Ovary (tissue), 3 donors: ENCODE measurements around the gene CYP19A1.

Experiments used
- POLR2A ChIP-seq: fragments of 450-650 bp; IDR thresholded peaks from one replicate; pipeline ENCODE4 v1.6.1; 2017; ENCODE audit warnings: antibody characterized with exemption, mild to moderate bottlenecking, moderate library complexity
- TF ChIP-seq, protein P1 (sequence below), 3 donors: fragments of 450-650 bp in 2 of 3; fragments of 200-600 bp in 1 of 3; IDR thresholded peaks; one replicate each; pipeline versions ENCODE4 v1.5.1 to v1.8.0; 2016 to 2022; ENCODE audit warnings: antibody characterized with exemption in 3 of 3, mild to moderate bottlenecking in 1 of 3
- donor health status: DM: no; HTN: no; CAD: no.

- TF ChIP-seq, protein P1, sequence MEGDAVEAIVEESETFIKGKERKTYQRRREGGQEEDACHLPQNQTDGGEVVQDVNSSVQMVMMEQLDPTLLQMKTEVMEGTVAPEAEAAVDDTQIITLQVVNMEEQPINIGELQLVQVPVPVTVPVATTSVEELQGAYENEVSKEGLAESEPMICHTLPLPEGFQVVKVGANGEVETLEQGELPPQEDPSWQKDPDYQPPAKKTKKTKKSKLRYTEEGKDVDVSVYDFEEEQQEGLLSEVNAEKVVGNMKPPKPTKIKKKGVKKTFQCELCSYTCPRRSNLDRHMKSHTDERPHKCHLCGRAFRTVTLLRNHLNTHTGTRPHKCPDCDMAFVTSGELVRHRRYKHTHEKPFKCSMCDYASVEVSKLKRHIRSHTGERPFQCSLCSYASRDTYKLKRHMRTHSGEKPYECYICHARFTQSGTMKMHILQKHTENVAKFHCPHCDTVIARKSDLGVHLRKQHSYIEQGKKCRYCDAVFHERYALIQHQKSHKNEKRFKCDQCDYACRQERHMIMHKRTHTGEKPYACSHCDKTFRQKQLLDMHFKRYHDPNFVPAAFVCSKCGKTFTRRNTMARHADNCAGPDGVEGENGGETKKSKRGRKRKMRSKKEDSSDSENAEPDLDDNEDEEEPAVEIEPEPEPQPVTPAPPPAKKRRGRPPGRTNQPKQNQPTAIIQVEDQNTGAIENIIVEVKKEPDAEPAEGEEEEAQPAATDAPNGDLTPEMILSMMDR (IDR thresholded peaks at IDR 0.05): no peak
- no peak for TF ChIP-seq POLR2A
Measured at GRCh38 chr15:51189669-51190385, 148.6 kb downstream of the CYP19A1 start.
